Fibroblast of pulmonary artery (primary cell): ENCODE results near the gene NBL1.
A peak's percentile ranks its signal among the peaks of the same experiment; 100 is the strongest.

Experiments
- DNase-seq: peaks from one replicate; pipeline ENCODE4 v3.0.0-alpha.2; 2010; ENCODE audit warnings: low read depth
- H3K4me3 ChIP-seq: replicated peaks from 2 replicates; pipeline ENCODE4 v1.5.1; 2011; ENCODE audit warnings: low read depth, mild to moderate bottlenecking, control low read depth, low read length, moderate library complexity
- CTCF ChIP-seq: IDR thresholded peaks from 2 replicates; pipeline ENCODE4 v1.5.1; 2011; ENCODE audit warnings: mild to moderate bottlenecking, control low read depth, low read length, inconsistent platforms; ENCODE audit errors: missing control alignments

Gene NBL1

GRCh38 chr1:19646377-19647319 lies 2.5 kb downstream of the NBL1 start:
- TF ChIP-seq CTCF = no peak
- no peak for DNase-seq
- H3K4me3 ChIP-seq = peak overlapping the region; percentile 77

- TF ChIP-seq CTCF = no peak
- no peak for DNase-seq
- H3K4me3 ChIP-seq = no peak overlapping the region
These were observed 3.5 kb downstream of the NBL1 start for GRCh38 chr1:19647643-19648042.

GRCh38 chr1:19648239-19648638 lies 4.1 kb downstream of the NBL1 start:
- TF ChIP-seq CTCF = no peak
- no peak for DNase-seq
- H3K4me3 ChIP-seq = no peak overlapping the region

- no peak overlapping the region for H3K4me3 ChIP-seq
- peak; percentile 21 for TF ChIP-seq CTCF
- peak; percentile 35 for DNase-seq
These were observed 4.6 kb downstream of the NBL1 start for GRCh38 chr1:19648689-19649088.

- no peak for DNase-seq
- no peak for TF ChIP-seq CTCF
- H3K4me3 ChIP-seq = no peak overlapping the region
These were observed 6.5 kb downstream of the NBL1 start for GRCh38 chr1:19650416-19651140.

GRCh38 chr1:19651141-19651737 lies 7.1 kb downstream of the NBL1 start:
- peak; percentile 64 for DNase-seq
- peak; percentile 77 for TF ChIP-seq CTCF
- H3K4me3 ChIP-seq = no peak overlapping the region
